Stimulated activated CD4-positive, alpha-beta T cell treated with anti-CD3 and anti-CD28 coated beads, Interleukin-2, amount 100 ng/mL, for 48 hours (primary cell): ENCODE data around the gene SLC43A1.

Experiments used
- DNase-seq, 2 donors: peaks; one replicate each; pipeline ENCODE4 v3.0.0-alpha.2; 2020

SLC43A1 gene

DNA sequence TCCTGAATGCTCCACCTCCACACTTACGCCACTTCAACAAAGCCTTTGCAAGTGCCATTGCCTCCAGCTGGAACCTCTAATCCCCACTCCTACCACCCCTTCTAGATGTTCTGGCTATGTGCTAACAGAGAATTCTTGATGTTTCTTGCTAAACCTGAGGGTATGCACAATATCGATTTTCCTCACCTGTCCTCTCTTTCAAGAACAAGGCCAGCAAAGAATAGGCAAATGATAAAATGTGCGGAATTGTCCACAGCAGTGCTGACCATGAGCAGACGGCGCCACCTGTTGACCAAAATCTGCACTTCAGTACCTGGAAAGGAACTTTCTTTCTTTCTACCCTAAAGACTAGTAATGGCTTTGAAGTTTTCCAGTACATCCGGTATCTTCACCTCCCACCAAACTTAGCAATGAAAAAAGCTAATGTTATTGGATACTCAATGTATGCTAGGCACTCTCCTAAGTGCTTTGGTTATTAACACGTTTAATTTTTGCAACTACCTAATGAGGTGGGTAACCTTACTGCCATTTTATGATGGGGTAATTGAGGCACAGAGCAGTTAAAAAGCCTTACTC is 11.6 kb upstream of the SLC43A1 start:
- DNase-seq = peak; percentile 74 to 77

DNA sequence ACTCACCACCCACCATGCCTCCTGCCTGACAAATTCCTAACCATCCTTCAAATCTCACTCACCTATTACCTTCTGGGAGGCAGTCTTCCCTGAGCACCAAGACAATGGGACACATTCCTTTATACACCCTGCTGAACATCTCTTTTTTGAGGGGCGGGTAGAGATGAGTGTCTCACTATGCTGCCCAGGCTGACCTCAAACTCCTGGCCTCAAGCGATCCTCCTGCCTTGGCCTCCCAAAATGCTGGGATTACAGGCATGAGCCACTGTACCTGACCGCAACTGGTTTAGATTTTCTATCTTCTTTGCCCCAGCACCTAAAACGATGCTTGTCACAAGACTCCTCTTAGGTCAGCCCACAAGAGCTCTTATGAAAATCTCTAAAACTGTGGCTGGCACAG is 7.9 kb upstream of the SLC43A1 start:
- no peak for DNase-seq

DNA sequence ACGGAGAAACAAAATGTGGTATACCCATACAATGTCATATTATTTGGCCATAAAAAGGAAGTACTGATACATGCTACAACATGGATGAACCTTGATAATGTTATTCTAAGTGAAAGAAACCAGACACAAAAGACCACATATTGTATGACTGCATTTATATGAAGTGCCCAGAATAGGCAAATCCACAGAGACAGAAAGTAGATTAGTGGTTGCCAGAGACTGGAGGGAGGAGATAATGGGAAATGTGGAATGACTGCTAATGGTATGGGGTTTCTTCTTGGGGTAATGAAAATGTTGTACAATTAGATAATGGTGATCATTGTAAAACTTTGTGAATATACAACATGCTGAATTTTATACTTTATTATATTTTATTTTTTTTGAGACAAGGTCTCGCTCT is 5.6 kb upstream of the SLC43A1 start:
- DNase-seq = no peak

DNA sequence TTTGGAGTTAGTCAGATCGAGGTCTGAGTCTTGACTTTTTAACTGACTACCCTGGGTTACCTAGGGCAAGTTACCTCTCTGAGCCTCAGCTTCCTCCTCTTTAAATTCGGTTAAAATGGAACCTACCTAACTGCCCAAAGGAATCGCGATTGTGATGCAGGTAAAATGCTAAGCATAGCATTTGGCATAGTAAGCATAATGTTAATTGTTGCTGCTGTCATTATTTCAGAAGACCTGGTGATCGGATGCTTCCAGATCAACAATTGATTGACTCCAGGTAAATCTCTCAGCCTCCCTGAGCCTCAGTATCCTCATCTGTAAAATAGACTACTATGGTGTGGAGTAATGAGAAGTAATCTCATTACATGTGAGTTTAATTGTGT is 550 bp upstream of the SLC43A1 start:
- no peak for DNase-seq

DNA sequence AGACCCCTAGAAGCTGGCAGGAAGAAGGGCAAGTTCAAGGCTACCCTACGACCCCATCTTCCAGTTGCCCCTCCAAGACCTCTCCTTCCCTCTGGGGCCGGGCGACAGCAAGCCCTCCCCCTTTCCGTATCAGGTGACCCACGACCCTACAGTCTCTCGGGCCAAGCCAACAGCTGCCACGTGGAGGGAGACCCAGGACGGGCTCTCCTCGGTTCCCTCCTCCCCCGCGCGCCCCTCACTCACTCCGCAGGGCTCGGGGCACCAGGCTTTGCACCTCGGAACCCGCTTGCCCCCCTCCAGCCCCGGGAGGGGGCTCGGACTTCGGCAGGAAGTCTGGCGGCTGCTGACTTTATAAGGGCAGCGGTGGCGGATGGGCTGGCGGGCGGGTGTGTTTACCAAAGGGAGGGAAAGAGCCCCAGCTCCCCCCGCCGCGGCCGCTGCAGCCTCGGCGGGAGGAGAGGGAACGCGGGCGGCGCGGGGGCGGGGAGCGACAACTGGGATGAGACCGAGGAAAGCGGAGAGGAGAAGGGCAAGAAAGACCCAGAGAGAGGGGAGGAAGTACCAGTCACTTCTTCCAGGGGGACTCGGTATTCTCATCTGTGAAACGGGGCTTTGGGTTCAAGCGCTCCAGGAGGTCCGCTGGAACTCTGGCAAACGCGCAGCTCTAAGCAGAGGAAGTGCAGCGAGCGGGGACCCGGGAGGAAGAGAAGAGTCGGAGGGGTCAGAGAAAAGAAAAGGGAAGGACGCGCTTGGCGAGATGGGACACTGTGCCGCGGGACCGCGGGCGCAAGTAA is 767 bp downstream of the SLC43A1 start:
- peak; percentile 36 to 38 for DNase-seq

DNA sequence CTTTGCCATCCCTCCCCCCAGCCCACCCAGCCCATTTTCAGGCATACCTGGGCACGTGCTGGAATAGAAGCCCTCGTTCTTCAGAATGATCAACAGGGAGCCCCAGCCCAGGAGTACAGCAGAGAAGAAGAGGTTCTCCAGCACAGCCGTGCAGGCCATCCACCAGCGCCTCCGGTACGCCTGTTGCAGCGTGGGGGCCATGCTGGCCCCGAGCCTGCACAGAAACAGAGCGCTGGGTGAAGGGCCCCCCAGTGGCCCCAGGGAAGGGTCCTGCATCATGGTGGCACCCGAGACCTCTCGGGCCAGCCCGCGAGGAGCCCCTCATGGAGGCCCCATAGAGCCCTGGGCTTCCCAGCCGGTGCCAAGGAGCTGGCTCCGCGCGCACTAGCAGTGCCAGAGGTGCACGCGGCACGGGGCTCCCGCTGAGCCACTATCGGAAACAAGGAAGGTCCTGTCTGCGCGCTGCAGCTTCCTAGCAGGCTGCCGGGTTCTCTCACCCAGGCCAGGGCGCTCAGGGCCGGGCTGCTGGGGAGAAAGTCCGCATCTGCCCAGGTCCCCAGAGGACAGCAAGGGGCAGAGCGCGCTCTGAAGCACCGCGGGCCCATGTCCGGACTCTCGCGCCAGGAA is 1.5 kb downstream of the SLC43A1 start:
- peak; percentile 21 to 39 for DNase-seq

DNA sequence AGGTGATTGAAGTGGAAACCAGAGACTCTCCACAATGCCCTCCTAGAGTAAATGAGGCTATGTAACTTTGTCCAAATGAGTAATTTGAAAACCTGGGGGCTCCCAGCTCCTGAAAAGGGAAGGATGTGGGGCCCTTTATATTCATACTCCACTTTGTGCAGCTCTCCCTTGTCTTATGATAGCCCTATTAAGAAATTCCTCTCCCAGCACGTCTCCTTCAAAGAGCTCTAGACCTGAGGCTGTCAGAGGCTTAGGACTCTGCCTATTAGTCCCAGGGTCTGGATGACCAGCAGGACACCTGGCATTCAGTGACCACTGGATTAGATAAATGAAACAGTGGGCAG is 2.1 kb downstream of the SLC43A1 start:
- DNase-seq = no peak

DNA sequence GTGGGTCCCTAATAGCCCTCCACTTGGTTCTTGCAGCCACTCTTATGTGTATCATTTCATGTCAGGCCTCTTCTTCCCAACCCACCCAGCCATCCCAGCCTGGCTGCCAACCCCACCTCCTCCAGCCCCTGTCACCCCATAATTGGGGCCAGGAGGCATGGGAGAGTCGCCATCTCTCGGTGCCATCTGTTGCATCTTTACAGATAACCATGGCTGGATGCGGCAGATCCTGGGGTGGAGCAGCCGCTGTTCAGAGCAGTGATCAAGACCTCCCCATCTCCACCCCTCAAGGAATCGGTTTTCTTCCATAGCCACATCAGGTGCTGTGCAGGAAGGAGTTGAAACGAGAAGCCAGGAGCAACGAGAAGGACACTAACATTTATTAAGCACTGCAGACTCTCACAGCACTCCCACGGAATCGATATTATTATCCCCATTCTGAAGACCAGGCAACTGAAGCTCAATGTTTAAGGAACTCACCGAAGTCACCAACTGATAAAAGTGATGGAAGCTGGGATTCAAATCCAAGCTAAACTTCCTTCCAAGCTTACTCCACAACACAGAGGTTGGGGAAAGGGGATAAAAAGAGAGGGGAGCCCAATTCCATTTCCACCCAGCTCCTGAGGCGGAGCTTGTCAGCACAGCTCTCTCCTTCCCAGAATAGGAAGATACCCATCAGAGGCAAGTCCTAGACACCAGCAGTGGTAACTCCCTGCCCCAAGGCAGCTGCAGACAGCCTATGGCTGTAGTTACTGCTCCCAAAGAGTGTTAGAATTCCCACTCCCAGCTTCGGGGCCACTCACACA is 2.7 kb downstream of the SLC43A1 start:
- DNase-seq = no peak

DNA sequence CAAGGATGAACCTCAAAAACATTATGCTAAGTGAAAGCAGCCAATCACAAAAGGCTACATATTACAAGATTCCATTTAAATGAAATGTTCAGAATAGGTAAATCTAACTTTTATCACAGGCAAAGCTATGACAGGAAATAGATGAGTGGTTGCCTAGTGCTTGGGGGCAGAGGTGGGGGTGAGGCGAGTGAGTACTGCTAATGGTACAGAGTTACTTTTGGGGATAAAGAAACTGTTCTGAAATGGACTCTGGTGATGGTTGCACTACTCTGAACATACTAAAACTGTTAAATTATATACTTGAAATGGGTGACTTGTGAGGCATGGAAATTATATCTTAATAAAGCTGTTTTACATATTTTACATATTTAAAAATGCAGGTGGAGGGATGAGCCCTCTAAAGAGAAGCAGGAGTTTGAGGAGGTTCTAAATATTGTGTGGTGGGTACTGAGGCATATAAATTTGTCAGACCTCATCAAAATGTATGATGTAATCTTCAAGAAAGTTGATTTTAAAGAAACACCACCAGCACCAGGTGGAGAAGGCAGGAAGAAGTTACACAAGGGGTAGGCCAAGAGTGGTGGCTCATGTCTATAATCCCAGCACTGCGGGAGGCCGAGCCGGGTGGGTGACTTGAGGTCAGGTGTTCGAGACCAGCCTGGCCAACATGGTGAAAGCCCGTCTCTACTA is 3.6 kb downstream of the SLC43A1 start:
- no peak for DNase-seq

DNA sequence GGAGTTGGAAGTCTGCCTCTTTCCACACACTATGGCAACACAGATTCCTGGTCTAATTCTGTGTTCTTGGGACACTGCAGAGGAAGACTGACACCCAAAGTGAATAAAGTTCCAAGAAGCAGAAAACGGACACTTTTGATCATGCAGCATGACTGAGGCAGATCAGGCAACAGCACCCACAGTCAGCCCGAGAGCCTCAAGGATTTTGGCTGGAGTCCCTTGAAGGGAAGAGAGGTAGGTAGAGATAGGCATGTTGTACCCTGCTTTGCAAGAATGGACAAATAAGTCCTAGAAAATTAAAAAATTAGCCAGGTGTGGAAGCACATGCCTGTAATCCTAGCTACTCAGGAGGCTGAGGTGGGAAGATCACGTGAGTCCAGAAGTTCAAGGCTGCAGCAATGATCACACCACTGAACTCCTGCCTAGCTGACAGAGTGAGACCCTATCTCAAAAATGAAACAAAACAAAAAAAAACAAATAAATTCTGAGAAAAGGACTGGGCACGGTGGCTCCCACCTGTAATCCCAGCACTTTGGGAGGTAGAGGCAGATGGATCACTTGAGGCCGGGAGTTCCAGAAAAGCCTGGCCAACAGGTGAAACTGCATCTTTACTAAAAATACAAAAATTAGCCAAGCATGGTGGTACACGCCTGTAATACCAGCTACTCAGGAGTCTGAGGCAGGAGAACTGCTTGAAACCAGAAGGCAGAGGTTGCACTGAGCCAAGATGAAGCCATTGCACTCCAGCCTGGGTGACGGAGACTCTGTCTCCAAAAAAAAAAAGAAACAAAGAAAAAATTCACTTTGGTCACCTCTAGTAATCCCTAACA is 6.9 kb downstream of the SLC43A1 start:
- DNase-seq = no peak

DNA sequence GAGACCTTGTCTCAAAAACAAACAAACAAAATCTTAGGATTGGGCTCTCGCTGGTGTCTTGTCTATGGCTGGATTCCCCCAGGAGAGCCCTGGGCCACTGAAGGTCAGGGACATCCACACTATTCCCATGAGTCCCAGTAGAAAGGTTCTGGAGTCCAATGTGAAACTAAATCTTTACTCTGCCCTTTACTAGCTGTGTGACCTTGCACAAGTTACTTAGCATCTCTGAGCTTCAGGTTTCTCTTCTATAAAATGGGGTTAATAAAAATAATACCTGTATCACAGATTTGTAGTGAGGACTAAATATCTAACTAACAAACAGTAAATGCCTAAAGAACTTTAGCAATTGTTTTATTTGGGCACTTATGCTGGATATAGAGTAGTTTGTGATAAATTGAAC is 9.0 kb downstream of the SLC43A1 start:
- DNase-seq = no peak

DNA sequence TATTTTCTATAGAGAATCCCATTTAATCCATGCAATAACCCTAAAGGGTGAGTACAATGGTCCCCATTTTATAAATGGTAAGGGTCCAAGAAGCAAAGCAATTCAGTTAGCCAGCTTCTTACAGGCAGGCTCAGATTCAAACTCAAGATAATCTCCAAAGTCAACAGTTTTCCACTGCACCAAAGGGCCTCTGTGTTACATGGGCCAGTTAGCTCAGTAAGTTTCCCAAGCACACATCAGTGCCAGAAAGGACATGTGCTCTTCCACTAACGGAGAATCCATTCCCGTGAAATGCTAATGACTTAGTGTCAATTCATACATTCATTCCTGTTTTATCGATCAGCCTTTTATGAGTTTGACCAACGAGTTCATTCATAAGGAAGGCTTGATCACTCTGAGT is 11.0 kb downstream of the SLC43A1 start:
- no peak for DNase-seq

DNA sequence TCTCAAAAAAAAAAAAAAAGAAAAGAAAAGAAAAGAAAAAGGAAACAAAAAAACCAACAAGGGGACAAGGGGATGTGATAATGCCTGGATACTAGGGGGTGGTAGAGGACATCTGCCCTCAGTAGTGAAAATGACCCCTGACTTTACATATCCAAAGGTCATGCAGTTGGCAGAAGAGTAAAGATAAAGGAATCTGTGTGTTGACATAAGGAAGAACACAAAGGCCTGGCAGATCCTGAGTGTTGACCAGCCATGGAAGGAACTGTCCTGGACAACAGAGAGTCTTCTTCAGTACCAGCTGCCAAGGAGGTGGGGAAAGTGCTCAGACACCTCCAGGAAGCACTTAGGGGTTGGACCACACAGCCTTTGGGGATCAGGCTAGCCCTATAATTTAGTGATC is 12.6 kb downstream of the SLC43A1 start:
- no peak for DNase-seq

DNA sequence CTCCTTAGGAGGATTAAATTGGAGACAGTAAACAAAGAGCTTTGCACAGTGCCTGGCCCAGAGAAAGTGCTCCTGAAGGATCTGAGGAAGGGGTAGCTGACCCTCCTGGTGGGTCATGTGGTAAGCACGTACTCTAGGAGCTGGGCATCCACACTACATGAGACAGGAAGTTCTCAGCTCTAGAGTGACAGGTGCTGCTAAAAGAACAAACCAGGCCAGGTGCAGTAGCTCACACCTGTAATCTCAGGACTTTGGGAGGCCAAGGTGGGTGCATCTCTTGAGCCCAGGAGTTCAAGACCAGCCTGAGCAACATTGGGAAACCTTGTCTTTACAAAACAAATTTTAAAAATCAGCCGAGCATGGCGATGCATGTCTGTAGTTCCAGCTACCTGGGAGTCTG is 13.1 kb downstream of the SLC43A1 start:
- no peak for DNase-seq

DNA sequence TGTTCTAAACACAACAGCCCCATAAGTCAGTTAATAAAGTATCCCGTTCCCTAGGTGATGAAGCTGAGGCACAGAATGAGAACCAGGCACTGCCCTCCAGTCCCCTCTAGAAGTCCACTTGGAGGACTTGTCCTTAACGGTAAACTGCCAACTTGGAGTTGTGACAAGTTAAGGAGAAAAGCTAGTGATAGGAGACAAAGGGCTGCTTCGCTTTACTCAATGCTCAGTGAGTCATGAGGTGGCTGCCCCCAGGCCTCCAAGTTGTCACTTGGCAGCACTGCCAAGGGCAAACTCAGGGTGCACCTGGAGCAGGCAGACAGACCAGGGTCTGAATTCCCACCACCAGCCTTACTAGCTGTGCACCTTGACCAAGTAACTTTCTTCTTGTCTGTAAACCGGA is 13.5 kb downstream of the SLC43A1 start:
- no peak for DNase-seq

DNA sequence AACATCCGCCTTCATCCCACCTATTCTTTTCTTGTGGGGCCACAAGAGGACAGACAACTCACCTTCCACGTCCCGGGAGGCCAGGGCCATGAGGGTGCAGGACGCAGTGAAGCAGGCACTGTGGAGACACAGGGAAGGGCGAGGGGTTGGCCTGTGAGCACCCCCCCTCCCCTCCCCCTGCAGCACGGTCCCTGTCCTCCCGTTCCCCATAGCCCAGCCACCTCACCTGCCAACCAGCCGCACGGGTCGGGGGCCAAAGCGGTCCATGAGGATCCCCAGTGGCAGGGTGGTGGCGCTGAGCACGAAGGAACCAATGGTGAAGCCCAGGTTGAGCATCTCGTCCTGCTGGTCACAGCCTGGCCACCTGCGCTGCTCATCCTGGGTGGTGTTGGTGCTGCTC is 14.6 kb downstream of the SLC43A1 start:
- DNase-seq = no peak

DNA sequence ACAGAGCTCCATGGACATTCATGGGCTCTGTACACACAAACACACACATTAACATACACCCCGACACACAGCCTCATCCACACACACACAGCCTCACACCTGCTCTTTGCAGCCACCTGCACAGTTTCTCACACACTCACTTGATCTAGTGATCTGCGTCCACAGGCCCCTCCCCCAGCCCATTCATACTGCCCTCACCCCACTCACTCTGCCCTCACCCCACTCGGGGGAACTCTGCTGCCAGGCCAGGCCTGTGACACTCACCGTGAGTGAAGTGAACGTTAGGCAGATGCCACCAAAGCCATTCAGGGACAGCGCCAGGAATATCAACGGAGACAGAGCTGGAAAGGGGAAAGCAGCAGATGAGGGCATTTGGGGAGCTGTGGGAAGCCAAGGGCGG is 15.0 kb downstream of the SLC43A1 start:
- no peak for DNase-seq

DNA sequence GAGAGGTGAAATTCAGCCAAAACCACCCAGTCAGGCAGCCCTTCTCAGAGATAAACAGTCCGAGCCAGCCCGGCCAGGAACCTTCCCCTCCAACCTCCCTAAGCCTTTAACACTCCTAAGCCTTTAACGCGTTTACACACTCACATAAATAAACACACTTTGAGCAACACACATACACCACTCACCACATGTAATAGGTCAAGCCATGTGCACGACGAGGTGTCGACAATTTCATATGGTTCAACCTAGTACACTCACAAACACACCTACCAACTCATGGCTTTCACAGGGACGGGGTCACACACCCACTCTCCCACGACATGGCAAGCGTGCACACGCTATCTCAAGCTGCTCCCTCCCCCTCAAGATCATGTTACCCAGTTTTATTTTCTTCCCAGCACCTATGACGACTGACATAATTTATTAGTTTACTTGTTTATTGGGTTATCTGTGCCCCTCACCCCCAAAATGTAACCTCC is 15.5 kb downstream of the SLC43A1 start:
- no peak for DNase-seq

DNA sequence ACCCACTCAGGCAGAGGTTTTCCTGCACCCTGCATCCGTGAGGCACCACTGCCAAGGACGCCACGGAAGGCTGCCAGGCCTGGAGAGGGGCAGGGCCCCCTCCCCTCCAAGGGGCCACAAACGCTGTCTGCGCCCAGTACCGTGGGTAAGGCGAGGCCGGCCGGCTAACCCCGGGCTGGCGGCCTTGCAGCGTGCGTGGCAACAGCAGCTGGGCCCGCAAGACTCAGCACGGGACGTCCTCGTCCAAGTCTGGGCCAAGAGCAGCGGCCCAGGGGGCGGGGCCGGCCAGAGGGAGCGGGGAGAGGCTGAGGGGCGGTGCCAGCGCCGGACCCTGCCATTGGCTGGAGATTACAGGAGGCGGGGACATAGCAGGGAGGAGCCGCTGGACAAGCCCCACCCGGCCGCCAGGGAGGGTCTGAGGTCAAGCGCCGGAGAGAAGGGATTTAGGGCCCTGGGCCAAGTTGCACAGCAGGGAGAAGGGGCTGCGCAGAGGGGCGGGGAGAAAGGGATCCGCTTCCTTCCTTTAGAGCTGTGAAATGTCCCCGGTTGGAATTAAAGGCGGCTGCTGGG is 16.0 kb downstream of the SLC43A1 start:
- peak; percentile 28 to 41 for DNase-seq

DNA sequence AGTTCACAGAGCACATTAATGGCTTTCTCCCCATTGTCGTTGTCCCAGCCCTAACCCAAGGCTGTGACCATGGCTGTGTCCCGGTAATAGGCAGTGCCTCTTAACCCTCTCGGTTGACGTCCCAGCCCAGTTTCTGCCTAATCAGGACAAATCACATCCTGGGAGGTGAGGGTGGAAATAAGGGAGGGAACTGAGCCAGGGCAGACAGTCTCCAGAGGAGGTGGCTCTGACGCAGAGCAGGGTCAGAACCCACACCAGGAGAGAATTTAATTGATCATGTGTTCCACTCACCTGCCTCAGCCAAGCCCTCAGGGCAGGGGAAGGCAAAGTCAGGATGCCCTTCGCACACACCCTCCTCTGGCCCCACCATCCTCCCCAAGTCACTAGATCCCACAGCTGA is 17.0 kb downstream of the SLC43A1 start:
- no peak for DNase-seq
